Measurements from ENCODE around the gene NGEF.

NGEF gene

GRCh38 chr2:232880764-232881351 is 132.2 kb downstream of the NGEF start:
- DNase-seq: no peak

- no peak for DNase-seq
Measured at GRCh38 chr2:232879618-232880494, 133.2 kb downstream of the NGEF start.

GRCh38 chr2:232878855-232879617 is 134.0 kb downstream of the NGEF start:
- DNase-seq: no peak

GRCh38 chr2:232877940-232878511 is 135.0 kb downstream of the NGEF start:
- no peak for DNase-seq

- no peak for DNase-seq
Measured at GRCh38 chr2:232876978-232877441, 136.0 kb downstream of the NGEF start.

- DNase-seq: no peak
Measured at GRCh38 chr2:232876161-232876977, 136.7 kb downstream of the NGEF start.

GRCh38 chr2:232875256-232876121 is 137.6 kb downstream of the NGEF start:
- DNase-seq: no peak

- DNase-seq: no peak
Measured at GRCh38 chr2:232874677-232875223, 138.3 kb downstream of the NGEF start.

GRCh38 chr2:232873909-232874641 is 139.0 kb downstream of the NGEF start:
- no peak for DNase-seq

GRCh38 chr2:232873292-232873908 is 139.7 kb downstream of the NGEF start:
- no peak for DNase-seq

- no peak for DNase-seq
Measured at GRCh38 chr2:232872826-232873225, 140.2 kb downstream of the NGEF start.

- DNase-seq: no peak
Measured at GRCh38 chr2:232871835-232872736, 141.0 kb downstream of the NGEF start.

GRCh38 chr2:232871418-232871834 is 141.6 kb downstream of the NGEF start:
- DNase-seq: no peak

GRCh38 chr2:232870766-232871371 is 142.2 kb downstream of the NGEF start:
- DNase-seq: no peak

- no peak for DNase-seq
Measured at GRCh38 chr2:232870018-232870765, 142.9 kb downstream of the NGEF start, which contains the start of gene SNORC. Gene SNORC (plus strand): TSS chr2:232870264. CDS start chr2:232870342, 78 bp downstream.

- DNase-seq: no peak
Measured at GRCh38 chr2:232869138-232870017, 143.7 kb downstream of the NGEF start.
